SHP77 (cell line): ENCODE measurements around the gene NANOS2.

Source experiments
- DNase-seq, 2 experiments: peaks; one replicate each; lab custom pipeline; 2025; lab: John Stamatoyannopoulos, UW

Gene NANOS2

GRCh38 chr19:45913874-45914830, at the start of gene NANOS2:
Gene NANOS2, minus strand, starts transcription at chr19:45914778. Its CDS starts 85 bp downstream, at chr19:45914693.
- DNase-seq = peak in 1 of 2 experiments; percentile 16

DNA sequence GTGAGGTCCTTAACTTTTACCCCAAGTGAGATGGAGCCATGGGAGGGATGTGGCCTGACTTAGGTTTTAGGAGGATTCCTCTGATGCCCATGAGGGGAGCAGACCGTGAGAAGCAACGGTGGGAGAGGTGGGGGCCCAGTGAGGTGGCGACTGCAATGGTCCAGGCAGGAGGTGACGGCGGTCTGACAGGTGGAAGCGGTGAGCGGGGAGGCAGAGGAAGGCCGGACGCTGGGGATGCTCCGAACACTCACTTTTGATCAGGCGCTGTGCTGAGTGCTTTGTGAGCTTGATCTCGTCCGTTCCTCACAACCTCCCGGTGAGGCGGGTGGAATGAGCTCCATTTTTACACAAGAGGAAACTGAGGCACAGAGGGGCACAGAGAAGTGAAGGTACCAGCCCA, 47.4 kb upstream of the NANOS2 start:
- DNase-seq = no peak

DNA sequence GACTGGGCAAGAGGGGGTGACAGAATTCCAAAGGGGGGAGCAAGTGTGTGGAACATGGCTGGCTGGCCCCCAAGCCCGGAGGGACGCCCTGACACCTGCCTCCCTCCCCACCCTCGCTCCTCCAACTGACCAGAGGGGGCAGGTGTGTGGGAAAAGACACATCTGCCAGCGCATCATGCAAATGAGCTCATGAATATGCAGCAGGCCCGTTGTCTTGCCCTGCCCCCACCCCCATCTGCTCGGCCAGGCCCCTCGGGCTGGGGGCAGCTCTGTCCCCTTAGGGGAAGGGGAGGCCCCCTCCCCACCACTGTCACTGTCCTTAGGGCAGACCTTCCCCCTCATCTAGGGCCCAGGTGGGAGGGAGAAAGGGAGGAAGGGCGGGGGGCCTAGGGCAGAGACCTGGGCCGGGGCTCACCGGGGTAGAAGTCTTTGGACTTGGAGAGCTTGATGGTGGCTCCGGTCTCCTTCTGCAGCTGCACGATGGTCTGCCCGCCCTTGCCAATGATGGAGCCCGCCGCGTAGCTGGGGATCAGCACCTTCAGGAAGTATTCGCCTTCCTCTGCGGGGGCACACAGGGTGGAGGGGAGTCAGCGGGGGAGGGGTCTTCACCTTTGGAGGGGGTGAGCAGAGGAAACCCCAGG, 46.1 kb upstream of the NANOS2 start:
- peak; percentile 30 for DNase-seq

- DNase-seq = no peak
These were observed 45.0 kb upstream of the NANOS2 start for GRCh38 chr19:45959517-45960025.

DNA sequence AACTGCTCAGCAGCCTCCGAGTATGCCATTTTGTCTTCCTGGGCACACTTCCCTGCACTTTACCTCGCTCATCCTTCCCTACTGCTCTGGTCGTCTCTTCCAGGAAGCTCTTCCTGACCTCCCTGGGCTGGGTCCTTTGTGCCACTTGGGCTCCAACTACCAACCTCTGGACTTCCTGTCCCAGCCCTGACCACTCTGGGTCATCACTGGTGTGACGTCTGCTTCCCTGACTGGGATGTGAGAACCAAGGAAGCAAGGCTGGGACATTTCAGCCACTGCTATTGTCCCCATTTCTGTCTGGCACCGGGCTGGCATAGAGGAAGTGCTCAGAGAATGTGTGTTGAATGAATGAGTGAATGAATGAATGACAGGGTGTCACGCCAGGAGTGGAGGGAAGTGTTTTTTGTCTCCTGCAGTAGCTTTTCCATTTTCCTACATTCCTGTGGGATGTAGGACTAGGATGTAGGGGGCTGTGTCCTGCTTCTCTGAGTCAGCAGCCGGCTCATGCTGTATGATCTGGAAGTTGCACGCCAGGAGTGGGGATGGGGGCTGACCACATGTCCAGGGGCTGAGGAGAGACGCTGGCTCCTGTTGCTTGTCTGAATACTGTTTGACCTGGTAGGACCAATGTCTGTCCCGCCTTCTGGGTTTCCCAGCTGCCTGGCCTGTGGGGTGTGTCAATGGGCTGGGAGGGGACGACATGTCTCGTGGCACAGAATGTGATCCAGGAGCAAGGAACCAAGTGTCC, 44.4 kb upstream of the NANOS2 start:
- DNase-seq = no peak

DNA sequence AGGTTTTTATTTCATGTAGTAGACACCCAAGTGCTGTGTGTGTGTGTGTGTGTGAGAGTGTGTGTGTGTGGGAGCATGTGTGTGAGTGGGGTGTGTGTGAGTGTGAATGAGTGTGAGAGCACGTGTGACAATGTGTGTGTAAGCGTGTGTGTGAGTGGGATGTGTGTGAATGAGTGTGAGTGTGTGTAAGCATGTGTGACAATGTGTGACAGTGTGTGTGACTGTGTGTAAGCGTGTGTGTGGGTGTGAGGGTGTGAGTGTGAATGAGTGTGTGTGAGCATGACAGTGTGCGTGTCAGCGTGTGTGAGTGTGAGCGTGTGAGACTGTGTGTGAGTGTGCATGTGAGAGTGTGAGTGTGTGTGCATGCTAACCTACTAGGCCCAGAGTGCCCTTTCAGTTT, 43.7 kb upstream of the NANOS2 start:
- no peak for DNase-seq

- no peak for DNase-seq
These were observed 41.5 kb upstream of the NANOS2 start for GRCh38 chr19:45955905-45956608.

GRCh38 chr19:45954156-45954555, 39.6 kb upstream of the NANOS2 start:
- DNase-seq = peak; percentile 27 to 53

DNA sequence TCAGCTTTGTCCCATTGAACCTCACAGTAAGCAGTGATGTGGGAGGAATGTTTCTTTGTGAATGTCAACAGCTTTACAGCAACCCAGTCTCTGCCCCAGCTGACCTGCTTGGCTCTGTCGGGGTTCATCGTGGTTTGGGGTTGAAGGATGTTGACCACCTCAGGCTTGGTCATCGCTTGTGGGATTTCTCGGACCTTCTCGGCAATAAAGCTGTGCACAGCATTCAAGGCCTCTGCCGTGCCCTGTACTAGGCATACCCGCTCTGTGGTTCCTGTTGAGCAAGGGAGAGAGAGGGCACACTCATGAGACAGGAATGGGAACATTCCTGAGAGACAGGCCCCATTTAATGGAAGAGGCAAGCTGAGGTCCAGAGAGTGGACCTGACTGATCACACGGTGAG, 39.1 kb upstream of the NANOS2 start:
- DNase-seq = no peak

DNA sequence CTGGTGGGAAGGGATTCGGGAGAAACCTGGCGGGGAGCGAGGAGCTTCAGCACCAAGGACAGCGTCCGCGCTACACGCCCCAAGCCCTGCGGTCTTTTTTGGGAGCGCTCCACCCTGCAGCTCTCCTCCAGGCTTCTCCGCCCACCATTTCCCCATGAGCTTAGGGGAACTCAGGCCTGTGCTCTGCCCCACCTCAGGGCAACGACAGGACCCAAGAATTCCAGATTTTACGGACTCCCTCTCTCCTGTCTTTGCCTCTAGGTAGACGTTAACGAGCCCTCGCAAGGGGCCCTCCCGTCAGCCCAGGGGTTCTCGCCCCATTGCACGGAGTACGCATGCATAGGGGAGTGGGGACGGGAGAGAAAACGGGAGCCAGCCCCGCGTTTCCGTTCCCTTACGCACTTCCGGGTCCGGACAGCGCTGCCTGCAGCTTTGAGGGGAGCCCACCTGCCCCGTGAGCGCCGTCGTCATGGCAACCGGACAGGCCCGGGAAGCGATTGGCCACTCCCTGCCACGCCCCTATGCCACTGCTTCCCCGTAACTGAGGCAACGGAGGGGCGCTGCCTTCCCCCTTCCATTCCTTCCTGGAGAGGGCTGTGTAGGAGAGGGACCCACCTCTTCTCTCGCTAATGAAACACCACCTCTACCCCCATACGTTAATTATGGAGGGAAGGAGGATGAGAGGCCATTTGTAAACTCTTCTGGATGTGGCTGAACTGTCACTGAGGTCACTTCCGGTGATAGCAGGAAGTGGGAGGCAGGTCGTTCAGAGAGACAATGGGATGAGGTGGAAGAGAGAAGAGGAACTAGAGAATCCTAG, 38.3 kb upstream of the NANOS2 start:
- DNase-seq = peak; percentile 98 to 99

DNA sequence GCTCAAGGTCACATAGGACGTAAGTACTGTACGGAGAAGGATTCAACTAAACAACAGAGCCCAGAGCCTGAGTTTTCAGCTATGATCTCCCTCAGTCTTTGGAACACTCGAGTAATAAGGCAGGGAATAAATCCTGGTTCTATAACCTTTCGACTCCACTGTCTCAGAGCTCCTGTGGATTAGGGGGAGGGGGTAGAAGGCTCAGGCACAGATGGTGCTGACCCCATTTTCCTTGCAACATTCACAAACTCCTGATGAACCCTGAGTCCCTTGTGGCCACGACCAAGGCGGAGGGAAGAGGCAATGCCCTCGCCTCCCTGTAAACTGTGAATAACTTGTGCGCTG, 37.7 kb upstream of the NANOS2 start:
- no peak for DNase-seq

- DNase-seq = no peak
These were observed 33.3 kb upstream of the NANOS2 start for GRCh38 chr19:45947926-45948325.

DNA sequence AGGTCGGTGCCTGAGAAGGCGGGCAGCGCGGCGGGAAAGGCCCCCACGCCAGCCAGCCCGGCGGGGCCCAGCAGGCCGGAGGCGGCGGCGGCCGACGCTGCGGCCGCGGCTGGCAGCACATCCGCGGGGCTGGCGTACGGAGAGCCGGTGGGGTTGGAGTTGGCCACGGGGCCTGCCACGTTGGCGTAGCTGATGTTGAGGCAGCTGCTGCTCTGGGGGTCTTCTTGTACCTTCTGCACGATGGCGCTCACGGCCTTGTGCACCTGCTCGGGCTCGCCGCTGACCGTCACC, 25.9 kb upstream of the NANOS2 start:
- no peak for DNase-seq

DNA sequence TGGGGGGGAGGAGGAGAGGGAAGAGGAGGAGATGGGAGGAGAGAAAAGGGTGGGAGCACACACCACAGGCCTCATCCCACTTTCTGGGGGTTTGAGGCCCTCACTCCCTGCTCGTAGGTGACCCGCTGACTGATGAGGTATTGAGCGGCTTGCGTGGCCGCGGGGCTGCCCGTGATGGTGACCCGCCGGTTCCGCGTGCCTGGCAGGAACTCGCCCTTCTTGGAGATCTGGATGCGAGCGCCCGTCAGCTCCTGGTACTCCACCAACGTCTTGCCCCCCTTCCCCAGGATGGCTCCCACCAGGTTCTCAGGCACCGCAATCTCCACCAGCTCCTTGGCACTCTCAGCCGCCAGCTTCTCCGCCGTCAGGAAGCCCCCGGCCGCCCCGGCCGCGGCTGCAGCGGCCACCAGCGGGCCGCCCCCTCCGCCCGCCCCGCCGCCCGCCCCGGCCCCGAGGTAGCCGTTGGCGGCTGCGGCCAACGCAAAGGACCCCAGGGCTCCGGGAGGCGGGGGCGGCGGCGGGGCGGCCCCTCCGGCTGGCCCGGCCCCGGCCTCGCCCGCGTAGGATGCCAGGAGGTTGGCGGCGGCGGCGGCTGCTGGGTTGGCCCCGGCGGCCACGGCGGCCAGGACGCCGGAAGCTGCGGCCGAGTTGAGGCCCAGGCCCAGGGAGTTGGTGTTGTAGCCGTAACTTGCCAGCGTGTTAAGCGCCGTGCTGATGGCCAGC, 25.4 kb upstream of the NANOS2 start:
- DNase-seq = no peak

DNA sequence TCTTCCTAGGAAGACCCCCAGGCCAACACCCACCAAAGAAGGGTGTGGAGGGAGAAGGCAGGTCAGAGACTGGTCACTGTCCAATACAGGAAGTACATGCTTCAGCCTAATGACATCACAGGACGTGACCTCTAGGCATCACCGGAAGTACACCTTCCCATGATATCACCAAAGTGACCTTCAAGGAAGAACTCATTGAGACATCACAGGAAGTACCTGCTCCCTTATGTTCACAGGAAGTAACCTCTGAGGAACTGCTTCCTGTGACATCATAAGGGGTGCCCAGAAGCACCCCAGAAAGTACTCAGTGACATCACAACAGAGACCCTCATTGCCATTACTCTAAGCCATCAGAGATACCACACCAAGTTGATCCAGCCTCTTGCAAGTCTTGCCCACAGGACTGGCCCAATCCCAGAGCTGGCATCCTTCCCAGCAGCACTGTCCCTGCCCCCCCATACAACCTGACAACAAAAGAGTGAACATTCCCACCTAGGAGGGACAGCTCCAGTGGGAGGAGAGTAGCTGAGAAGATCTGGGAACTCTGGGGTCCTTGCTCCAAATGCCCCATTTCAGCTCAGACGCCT, 24.2 kb upstream of the NANOS2 start:
- DNase-seq = no peak

DNA sequence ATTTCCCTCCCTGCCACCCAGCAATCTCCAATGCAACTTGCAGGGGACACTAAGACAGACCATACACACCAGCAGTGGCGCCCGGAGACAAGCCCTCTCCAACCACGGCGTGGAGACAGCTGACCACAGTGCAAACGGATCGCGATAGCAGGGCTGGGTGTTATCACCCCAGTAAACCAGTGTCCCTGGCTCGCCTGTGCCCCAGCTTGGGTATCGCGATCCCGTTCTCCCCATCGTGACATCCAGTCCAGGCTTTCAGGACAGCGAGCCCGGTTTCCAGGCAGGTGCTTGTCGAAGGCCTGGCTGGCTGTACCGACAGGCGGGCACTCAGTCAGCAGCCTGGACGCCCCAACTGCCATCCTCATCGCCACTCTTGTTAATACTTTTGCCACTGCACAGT, 20.7 kb upstream of the NANOS2 start:
- no peak for DNase-seq

GRCh38 chr19:45934551-45935230, 20.1 kb upstream of the NANOS2 start:
- no peak for DNase-seq

DNA sequence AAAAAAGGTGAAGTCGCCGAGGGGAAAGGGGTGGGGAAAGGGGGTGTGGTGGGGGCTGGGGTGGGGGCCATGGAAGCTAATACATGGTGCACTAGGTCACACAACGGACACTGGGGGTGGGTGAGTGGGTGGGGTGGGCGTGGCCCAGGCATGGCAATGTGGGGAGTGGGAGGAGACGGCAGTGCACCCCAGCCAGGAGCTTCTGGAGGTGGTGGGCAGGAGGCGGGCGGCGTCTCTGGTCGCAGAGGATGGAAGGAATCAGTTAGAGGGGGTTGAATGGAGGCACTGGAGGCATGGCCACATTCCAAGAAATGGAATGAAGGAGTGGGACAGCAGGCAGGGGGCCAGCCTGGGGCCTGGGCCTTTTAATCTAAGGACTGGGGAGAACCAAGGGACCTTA, 19.2 kb upstream of the NANOS2 start:
- DNase-seq = no peak

DNA sequence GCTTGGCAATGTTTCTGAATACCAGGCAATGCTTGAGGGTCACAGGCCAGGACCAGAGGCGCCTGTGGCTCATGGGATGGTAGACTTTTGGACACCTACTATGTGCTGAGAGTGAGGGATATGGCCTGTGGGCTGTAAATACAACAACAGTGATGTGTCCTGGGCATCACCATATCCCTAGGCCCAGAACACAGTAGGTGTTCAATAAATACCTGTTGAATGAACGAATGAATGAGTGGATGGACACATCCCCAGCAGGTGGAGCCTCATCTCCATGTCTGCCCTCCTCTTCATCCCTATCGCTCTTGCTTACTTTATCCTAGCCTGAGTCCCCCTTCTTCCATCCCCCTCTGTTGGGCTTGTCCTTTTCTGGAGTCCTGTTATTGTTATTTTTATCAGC, 16.5 kb upstream of the NANOS2 start:
- no peak for DNase-seq

- no peak for DNase-seq
These were observed 14.7 kb upstream of the NANOS2 start for GRCh38 chr19:45929247-45929646.
